ENCODE results near the gene SS18L1.

GRCh38 chr20:62168061-62168460, 24.5 kb downstream of the SS18L1 start:
- TF ChIP-seq CTCF (IDR thresholded peaks at IDR 0.05) (no peak), POLR2A (IDR thresholded peaks at IDR 0.05) (no peak)

All from upper lobe of left lung (tissue), 4 donors.